Fibroblast of the aortic adventitia (primary cell): ENCODE results near the gene MIER2. TPM values are rescaled to one million over a fixed set of nuclear protein-coding genes. Genes with fewer than 3 reads are reported as not detected.

Experiments used
- DNase-seq: peaks from one replicate; pipeline ENCODE4 v3.0.0-alpha.2; 2010; ENCODE audit warnings: low read depth
- H3K4me3 ChIP-seq: 2 replicates; pipeline ENCODE4 v1.5.1; 2011; ENCODE audit warnings: low read depth, mild to moderate bottlenecking, control low read depth, low read length, moderate library complexity
- total RNA-seq: library from RNA; depleted of rRNA; stranded (reverse); fragments of >200 nt; gene quantifications from 2 replicates; pipeline ENCODE4 v1.2.3, GENCODE V29; 2012; ENCODE audit warnings: low replicate concordance
- TF ChIP-seq, protein P1 (sequence below): IDR thresholded peaks from 2 replicates; pipeline ENCODE4 v1.5.1; 2011; ENCODE audit warnings: mild to moderate bottlenecking, low read length, control low read depth, inconsistent platforms; ENCODE audit not compliant: insufficient read depth

The MIER2 gene
- total RNA-seq, 1 donor = 13.2 TPM

DNA sequence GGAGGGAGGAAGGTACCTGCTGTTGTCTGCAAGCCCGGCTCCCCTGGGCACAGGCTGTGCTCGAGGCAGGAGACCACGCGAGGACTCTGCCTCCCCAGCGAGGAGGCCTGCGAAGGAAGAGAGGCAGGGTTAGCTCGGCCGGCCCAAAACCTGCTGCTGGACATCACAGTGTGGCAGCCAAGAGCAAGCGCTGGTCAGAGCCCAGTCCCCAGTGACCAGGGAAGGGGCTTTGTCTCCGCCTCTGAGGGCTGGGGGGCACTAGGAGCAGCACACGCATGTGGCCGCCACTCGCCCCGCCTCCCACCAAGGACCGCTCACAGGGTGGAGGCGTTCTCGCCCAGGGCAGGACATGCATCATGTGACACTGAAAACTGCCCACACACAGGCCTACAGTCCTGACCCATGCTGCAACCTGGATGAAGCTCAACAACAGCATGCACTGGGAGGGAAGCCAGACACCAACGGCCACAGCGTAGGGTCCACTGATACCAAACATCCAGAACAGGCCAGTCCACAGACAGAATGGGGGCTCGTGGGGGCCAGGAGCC is 8.5 kb downstream of the MIER2 start:
- TF ChIP-seq, protein P1, sequence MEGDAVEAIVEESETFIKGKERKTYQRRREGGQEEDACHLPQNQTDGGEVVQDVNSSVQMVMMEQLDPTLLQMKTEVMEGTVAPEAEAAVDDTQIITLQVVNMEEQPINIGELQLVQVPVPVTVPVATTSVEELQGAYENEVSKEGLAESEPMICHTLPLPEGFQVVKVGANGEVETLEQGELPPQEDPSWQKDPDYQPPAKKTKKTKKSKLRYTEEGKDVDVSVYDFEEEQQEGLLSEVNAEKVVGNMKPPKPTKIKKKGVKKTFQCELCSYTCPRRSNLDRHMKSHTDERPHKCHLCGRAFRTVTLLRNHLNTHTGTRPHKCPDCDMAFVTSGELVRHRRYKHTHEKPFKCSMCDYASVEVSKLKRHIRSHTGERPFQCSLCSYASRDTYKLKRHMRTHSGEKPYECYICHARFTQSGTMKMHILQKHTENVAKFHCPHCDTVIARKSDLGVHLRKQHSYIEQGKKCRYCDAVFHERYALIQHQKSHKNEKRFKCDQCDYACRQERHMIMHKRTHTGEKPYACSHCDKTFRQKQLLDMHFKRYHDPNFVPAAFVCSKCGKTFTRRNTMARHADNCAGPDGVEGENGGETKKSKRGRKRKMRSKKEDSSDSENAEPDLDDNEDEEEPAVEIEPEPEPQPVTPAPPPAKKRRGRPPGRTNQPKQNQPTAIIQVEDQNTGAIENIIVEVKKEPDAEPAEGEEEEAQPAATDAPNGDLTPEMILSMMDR = no peak
- DNase-seq = peak; percentile 34
- H3K4me3 ChIP-seq = no peak overlapping the region

DNA sequence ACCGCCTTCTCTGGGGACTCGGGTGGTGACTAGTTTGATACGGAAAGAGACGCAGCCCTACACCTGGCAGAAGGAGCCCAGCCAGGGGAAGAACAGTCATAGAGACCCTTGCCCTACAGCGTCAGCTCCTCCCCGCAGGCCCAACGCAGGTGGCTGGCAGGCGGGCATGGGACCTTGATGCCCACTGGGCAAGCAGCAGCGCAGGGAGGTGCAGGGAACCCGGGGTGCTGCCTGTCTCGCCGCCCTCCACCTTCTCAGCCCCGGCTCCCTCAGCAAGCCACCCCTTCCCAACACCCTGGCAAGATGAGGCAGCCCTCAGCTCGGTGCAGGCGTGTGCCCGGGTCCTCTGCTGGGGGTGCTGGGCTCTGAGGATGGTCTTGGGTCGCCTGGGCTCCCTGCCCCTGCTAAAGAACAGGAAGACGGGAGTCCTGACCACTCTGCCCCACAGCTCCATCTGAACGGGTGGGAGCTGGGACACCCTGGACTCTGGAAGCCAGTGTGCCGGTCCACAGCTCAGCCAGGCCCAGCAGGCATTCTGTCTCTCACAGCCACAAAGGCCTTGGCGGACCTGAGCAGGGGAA is 9.0 kb downstream of the MIER2 start:
- TF ChIP-seq, protein P1 = no peak
- H3K4me3 ChIP-seq = no peak overlapping the region

DNA sequence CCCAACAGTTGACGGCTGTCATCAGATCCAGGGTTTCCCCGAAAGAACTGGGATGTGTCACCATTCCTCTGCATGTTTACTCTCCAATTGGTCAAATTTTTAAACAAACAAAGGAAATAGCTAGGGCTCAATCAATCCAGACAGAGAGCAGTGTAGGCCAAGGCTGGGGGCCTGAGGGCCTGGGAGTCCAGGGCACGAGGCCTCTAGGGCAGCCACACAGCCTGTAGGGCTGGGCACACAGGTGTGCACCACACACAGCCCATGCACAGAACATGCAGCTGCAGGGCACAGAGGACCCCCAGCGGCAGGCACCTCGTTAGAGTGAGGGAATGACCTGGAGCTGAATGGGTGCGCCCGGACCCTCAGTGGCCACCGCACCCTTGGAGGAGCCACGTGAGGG is 9.5 kb downstream of the MIER2 start:
- TF ChIP-seq, protein P1 = no peak
- no peak overlapping the region for H3K4me3 ChIP-seq
- DNase-seq = no peak

More for the DNA sequence above, 9.0 kb downstream of the MIER2 start:
- DNase-seq = no peak

DNA sequence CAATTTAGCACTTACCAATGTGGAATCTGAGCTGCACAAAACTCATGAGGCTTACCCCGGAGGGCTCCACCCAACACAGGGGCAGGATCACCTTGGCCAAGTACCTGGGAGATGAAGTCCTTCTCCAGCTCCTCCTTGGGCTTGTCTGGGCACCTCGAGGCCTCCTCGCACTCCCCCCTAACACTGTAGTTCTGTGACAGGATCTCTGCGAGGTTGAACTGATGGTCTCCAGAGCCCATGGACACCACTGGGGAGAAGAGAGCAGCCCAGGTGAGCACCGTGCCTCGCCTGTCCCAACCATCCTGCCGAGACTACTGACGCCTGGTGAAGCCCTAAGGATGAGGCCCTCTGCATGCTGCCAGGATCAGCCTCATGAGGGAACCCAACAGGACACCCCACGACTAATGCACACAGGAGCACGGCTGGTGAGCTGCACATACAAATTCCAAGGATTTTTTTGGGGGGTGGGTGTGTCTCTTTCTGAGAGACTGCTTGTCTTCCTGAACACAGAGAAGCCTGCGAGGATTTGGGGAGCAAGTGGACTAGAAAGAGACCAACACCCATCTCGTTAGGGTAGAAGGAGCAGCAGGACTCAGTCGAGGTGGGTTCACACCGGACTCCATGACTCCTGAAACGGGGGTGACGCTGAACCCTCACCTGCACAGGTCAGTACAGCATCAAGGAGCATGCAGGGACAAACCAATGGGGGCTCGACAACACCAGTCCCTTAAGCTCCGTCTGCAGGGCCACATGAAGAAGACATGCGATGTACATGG is 10.1 kb downstream of the MIER2 start:
- no peak for DNase-seq
- TF ChIP-seq, protein P1 = no peak
- no peak overlapping the region for H3K4me3 ChIP-seq

DNA sequence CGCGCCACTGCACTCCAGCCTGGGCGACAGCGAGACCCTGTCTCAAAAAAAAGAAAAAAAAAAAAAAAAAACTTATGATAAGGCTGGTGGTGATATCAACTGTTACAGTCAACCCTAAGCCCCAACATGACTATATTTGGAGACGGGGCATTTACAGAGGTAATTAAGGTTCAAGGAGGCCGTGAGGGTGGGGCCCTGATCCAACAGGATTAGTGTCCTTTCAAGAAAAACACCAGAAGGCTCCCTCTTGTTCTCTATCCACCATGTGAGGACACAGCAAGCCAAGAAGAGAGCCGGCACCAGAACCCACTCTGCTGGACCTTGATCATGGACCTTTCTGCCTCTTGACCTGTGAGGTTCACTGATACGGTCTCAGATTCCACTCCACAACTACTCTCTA is 14.1 kb downstream of the MIER2 start:
- H3K4me3 ChIP-seq = no peak overlapping the region
- TF ChIP-seq, protein P1 = no peak
- no peak for DNase-seq

DNA sequence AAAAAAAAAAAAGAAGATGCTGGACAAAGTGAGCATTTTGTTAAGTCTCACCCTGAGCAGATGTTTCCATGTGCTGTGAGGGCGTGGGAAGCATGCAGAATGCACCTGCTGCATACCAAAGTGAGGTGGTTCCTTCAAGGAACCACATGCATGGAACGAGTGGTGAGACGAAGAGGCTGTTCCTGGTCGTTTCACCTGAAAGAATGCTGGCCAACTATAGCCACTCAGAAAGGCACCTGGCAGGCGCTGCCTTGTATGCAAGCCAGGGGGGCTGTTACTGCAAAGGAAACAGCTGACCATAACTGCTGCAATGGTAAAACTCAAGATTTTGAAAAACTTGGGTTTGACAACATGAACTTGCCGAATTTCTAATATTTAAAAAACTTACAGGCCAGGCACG is 14.7 kb downstream of the MIER2 start:
- H3K4me3 ChIP-seq = no peak overlapping the region
- no peak for DNase-seq
- TF ChIP-seq, protein P1 = no peak
